Right renal pelvis (tissue), 4 donors: ENCODE data around the gene CLRN3. TPM values are rescaled to one million over a fixed set of nuclear protein-coding genes. Genes with fewer than 3 reads are reported as not detected.

Experiments
- DNase-seq, 4 donors: peaks; one replicate each; pipeline ENCODE4 v3.0.0-alpha.2; 2013; ENCODE audit warnings: low read depth in 4 of 4, low spot score in 3 of 4, missing footprints in 1 of 4
- polyA plus RNA-seq, 4 donors: library from polyadenylated mRNA; unstranded; fragments of 120-200 nt; gene quantifications; one replicate each; pipeline ENCODE4 v1.2.1, GENCODE V29; 2013; ENCODE audit not compliant: insufficient read length in 4 of 4

The CLRN3 gene
- polyA plus RNA-seq, 4 donors = 16.4 to 24.1 (median 19.0) TPM

DNA sequence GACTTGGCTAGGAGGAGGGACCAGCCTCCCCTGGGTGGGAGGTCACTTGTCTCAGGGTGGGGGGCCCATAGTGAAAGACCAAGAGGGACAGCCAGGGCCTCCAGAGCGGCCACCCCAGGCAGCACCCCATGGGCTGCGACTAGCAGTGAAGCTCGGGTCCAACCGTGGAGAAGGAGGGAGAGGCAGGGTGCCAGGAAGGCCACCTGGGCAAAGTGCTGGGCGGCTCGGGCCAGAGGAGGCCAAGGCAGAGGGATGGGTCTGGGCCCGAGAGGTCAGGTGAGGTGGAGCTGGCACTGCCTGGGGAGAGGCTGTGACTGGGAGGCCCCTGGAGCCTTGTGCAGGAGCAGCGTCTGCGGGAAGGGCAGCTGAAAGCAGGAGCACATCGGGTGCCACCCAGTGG is 41.8 kb downstream of the CLRN3 start:
- no peak for DNase-seq

DNA sequence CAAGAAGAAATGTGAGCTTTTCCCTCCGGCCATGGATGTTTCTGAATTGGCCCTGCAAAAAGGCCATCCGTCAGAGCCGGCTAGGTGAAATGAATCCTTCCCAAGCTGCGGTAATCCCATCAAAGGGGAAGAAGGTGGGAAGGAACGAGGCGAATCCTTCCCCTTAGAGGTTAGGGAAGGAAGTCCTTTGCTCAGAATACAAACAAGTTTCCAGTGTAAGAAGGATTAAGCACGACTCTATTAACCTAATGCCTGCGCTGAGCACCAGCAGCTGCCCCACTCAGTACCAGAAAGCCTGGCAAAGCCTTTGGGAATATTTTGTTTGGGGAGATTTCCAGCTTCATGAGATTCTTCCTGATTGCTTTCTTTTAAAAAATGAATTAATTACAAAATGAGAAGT is 42.8 kb downstream of the CLRN3 start:
- DNase-seq = no peak

DNA sequence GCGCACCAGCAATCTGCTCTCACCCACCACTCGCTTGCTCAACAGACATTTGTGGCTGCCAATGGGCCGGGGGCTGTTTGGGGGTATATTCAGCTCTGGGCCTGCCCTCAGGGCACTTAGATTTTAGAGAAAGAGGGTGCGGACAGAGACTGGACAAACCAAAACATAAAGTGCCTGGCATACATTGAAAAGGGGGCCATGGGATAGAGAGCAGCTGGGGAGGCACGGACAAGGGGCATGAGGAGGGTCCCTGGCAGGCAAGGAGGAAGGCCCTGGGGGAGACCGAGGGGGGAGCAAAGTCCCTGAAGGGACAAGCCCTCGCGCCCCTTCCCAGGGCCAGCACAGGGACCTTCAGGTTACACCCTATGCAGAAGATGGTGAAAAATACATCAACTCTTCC is 43.5 kb downstream of the CLRN3 start:
- DNase-seq = no peak

DNA sequence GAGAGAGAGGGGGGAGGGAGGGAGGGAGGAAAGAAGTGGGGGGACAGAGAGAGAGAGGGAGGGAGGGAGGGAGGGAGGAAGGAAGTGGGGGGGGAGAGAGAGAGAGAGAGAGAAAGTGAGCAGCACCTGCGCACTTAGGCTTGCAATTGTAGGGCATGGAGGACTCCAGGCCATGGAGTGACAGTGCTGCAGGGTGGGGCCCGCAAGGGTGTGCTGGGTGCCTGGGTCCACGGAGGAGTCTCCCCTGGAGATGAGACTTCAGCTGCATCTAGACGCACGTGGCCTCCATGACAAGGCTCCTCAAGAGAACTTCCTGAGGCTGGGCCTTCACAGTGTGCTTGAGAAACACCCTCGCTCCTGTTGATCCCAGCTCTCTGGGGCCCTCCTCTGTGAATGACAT is 44.5 kb downstream of the CLRN3 start:
- no peak for DNase-seq

DNA sequence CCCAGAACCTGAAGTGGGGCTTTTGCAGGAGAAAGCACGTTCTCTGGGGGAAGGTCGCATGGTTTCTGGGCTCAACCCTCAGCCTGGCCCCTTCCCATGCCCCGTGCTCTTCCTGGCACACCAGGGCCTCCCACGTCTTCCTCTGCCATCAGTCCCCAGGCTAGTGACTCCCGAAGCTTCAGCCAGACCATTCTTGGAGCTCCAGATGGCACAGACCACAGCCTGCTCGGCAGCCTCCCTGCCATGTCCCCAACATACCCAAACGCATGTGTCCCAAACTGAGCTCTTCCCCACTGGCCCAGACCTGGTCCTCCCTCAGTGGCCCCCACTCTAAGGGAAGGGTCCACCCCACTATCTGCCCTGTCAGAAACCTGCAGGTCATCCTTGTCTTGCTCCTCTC is 47.0 kb downstream of the CLRN3 start:
- no peak for DNase-seq

DNA sequence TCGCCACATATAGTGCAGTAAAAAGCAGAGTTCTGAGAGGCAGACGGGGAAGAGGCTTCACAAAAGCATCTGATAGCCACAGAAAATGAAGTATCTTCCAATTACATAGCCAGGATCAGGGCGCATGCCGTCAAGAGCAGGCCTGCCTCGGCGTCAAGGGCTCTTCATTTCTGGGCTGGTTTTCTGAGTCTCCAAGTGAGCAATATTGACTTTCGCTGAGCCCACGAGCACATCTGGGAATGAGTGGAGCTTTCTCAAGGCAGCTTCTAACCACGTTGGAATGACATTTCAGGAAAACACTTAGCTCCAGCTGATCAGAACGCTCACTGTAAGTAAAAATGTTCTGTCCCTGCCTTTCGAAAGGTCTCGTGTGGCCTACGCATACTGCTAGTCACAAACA is 51.9 kb downstream of the CLRN3 start:
- DNase-seq = no peak

DNA sequence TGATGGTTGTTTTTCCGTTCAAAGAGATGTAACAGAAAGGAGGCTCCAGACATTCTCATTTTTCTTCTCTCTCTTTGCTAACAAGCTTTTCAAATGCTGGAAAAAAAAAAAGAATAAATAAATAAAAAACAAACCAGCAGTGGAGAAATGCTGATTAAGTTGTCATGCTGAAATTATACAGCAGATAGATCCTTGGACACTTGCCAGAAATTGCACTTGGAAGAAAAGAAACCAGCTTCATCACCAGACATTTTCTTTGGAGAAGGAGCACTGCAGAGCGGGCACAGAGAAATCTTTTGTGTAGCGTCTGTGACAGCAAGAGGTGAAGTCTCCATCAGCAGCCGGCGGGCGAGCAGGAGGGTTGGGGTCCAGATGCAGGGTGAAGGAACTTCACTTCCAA is 55.8 kb downstream of the CLRN3 start:
- DNase-seq = no peak

DNA sequence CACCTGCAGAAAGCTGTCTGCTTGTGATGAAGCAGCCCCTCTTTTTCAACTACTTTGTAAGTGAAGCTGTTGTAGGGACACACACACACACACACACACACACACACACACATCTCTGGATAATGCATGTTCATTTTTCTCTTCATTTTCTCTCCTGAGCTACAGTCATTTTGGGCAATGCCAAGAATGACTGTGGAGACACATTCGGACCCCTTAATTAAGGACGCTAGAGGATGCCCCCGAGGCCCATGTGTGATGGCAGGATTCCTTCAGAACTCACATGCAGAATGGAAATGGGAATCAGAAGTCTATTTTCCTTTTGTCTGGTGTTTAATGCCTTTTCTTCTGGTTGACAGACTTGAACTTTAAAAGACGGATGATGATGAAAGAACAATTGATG is 56.6 kb downstream of the CLRN3 start:
- DNase-seq = no peak

DNA sequence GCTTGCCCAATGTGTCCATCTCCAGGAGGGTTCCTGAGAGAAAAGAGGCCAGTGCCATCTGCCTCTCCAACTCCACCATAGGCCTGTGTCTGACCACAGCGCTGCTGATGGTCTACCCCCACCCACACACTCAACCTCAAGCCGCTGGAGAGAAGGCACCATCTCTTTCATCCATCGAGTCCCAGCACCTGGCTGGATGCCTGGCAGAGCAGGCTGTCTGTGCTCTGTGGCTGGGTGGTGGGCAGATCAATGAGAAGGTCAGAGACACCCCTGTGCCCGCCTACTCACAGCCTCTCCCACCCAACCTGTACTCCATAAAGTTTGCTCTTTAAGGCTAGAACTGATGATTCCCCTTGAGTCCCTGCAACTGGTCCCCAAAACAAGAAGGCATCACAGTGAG is 58.0 kb downstream of the CLRN3 start:
- DNase-seq = no peak

DNA sequence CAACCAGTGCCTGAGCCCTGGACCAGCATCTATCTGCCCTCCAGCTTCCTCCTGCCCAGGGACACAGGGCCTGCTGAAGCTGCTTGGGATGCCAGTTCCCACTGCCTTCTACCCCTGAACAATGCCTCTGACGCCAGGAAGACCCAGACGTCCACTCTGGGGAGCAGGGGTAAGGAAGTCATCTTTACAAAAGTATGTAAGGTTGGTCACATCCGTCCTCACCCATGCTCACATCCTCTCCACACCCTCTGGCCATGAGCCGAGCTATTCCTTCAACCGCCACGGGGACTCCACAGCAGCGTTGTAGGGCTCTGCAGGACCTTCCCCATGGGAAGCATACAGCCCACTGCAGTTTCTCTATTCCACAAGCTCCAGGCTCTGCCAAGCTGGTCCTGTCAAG is 58.5 kb downstream of the CLRN3 start:
- no peak for DNase-seq

DNA sequence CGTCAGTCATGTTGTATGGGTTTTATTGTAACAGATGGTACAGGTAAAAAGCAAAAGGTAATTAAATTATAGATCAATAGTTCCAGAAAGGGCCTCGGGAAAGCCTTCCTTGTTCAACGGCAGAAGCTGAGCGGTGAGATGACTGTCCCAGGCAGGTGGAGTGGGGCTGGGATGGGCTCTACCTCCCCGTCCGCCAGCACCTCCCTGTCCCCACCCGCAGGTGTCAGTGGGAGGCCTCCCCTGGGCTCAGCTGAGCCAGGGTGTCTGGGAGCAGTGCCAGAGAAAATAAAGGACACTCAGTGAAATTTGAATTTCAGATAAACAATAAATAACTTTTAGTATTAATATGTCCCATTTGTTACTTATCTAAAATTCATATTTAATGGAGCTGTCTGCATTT is 58.9 kb downstream of the CLRN3 start:
- DNase-seq = no peak

DNA sequence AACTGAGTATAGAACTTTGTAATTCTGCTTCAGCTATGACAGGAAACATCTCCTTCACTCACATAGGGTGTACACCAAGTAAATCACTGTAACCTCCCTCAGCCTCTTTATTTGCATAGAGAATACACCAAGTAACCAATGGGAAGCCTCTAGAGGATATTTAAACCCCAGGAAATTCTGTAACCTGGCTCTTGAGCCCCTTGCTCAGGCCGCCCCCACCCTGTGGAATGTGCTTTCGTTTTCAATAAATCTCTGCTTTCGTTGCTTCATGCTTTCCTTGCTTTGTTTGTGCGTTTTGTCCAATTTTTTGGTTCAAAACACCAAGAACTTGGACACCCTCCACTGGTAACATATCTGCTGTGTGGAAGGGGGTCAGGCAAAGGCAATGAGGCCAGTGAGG is 60.2 kb downstream of the CLRN3 start:
- peak in 1 of 4 donors; percentile 61 for DNase-seq

DNA sequence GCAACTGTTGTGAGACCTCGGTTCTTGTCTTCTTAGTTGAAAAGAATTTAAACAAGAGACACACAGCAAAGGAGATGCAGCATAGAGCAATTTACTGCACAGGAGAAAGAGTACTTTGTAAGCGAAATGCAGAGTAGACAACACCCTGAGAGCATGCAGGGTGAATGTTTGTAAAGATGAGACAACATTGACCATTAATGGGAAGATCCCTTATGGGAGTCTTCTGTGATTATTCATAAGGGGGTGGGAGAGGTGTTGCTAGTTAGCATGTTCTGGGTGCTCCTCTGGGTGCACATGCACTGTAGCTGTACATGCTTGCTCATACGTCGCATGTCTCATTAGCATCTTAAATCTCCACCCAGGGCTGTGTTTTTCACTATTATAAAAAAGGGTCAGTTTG is 62.3 kb downstream of the CLRN3 start:
- DNase-seq = no peak

Other genes starting within 250 kb of the CLRN3 start
- 1 to 10 TPM; 1.2 to 2.3 (median 1.5) TPM for gene FOXI2, start 155.8 kb downstream of the CLRN3 start, polyA plus RNA-seq
- 1 to 10 TPM; 5.5 to 6.8 (median 6.2) TPM for gene PTPRE, start 14.2 kb upstream of the CLRN3 start, polyA plus RNA-seq
- 10 to 100 TPM; 46.6 to 52.5 (median 50.1) TPM for gene MKI67, start 233.5 kb upstream of the CLRN3 start, polyA plus RNA-seq